Middle frontal gyrus (tissue), 1 donor: Measurements from ENCODE around the gene PACSIN2.
"Not testable (repeated sequence)": the region's sequence is repeated elsewhere in the genome, so short reads cannot be mapped to it uniquely, and the experiment has no call there.

Source experiments
- DNase-seq: peaks from one replicate; pipeline ENCODE4 v3.0.0-alpha.2; 2015; ENCODE audit warnings: low spot score; ENCODE audit errors: extremely low spot score

The PACSIN2 gene, protein sequence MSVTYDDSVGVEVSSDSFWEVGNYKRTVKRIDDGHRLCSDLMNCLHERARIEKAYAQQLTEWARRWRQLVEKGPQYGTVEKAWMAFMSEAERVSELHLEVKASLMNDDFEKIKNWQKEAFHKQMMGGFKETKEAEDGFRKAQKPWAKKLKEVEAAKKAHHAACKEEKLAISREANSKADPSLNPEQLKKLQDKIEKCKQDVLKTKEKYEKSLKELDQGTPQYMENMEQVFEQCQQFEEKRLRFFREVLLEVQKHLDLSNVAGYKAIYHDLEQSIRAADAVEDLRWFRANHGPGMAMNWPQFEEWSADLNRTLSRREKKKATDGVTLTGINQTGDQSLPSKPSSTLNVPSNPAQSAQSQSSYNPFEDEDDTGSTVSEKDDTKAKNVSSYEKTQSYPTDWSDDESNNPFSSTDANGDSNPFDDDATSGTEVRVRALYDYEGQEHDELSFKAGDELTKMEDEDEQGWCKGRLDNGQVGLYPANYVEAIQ

DNA sequence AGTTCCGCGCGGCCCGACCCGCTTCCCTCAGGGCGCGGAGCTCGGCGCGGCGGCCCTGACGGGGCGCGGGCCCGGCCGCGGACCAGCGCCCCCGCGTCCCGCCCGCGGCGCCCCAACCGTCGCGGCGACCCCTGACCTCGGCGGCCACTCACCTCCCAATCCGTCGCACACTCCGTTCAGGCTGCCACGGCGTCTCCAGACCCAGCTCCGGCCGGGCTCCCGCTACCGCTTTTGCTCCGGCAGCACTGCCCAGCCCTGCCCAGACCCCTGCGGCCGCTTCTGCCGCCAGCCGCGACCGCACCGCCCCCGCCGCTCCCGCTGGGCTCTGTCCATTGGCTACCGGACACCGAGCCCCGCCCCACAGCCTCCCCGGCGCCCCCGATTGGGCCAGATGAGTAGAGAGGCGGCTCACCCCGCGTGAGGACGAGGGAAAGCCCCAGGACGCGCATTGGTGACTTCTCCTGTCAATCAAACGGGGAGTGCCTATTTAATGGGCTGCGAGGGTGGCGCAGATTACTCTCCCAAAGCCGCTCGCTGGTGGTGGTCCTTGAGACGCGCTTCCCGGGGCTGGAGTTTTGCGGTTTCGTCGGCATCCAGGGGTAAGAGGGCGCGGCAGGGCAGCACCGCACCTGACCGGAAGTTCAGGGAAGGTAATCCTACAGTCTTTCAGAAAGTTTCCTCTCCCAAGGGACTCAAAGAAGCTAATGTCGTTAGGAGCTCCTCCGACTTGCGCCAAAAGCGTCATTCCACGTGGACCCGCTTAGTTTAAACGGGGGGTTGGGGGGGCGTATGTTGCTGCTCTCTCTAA lies at the start of gene PACSIN2:
Gene PACSIN2, minus strand, starts transcription at position 281 of the 808 bp plus-strand sequence. CDS start 103,069 bp downstream, outside the sequence.
- DNase-seq, result peak; percentile 93

DNA sequence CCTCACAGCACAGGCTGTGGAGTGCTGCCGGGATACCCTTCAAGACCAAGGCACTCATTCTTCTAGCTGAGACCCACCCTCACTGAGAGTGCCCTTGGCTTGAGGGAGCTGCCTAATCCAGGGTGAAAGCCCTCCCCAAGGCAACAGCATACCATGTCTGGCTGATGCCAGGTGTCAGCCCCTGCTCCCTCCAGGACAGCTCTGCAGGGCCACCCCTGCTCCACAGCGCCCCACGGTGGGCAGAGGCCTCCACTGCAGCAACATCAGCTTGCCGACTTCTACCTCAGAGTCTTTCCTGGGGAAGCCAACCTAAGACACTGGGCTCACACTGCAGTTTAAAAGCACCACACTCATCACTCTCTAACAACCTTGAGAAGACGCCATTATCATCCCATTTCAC lies 45.2 kb upstream of the PACSIN2 start:
- DNase-seq, result no peak

DNA sequence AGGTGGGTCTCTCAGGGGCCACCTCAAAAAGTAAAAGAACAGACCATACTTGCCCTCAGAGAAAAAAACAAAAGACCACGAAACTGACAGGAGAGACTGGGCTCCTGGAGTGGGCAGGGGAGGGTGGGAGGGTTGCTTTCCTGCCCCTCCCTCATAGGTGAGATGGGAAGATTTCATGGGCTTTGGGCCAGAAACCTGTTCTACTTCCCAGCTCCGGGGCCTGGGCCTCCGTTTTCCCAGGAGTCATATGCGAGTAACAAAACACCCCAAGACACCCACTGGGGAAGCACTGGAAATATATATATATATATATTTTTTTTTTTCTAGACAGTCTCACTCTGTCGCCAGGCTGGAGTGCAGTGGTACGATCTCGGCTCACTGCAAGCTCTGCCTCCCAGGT lies 42.7 kb upstream of the PACSIN2 start:
- no peak for DNase-seq

DNA sequence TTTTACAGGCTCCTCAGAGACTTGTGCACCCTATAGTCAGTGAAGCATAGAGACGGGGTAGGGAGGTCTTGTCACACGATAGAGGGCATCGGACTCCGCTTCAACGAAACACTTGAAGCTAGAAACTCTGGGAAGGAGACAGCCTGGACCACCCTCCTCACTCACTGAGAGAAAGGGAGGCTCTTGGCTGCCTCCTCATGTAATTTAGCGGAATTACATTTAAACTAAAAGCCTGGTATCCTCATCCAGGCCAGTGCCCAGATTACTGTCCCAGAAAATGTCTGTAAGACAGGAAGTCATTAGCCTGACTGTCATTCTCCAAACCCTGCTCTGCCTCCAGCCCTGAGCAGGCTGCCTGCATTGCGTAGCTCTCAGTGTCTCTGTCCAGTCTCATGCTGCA lies 38.2 kb upstream of the PACSIN2 start:
- no peak for DNase-seq

DNA sequence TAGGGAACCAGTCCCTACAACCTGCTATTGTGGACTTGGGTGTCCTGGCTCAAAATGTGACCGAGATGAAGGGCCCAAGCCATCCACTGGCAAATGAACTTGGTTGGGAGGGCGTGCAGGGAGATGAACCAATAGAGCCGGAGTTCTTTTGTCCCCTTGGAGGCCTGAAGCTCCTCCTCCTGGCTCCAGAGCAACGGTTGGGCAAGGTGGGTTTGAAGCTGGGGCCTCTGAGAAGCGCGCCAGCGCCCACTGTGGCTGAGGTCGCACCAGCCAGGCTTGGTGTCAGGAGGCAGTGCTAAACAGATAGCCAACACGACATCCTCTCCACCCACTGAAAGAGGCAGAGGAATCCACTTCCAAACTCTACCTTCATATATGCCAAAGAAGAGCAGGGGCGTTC lies 36.0 kb upstream of the PACSIN2 start:
- no peak for DNase-seq

DNA sequence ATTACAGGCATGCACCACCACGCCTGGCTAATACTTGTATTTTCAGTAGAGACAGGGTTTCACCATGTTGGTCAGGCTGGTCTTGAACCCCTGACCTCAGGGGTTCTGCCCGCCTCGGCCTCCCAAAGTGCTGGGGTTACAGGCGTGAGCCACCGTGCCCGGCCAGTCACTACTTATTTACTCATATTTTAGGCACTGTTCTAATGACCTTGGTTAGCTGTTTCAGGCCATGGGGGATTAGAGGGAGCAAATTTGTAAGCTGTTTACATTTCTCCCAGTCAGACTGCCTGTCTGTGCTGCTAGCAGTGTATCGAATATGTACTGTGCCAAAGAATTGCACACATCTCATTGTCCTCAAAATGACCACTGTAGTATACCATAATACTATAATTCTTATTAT lies 32.7 kb upstream of the PACSIN2 start:
- no peak for DNase-seq

DNA sequence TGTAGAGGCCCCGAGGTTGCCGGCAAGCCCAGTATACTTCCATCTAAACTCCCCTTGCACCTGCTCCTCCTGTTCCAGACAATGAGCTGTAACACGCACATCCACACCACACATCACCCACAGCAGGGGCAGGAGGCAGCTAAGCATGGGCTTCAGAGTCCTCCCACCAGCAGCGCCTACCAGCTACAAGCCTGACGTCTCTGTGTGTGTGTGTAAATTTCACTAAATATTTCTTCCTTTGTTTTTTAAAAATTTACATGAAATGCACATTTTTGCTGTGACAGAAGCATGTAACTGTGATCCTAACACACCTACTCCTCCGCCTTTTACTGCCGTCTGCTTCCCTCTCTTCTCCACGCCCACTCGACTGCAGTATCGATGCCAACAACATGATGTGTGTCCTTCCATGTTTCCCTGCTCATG lies 29.4 kb upstream of the PACSIN2 start:
- no peak for DNase-seq

DNA sequence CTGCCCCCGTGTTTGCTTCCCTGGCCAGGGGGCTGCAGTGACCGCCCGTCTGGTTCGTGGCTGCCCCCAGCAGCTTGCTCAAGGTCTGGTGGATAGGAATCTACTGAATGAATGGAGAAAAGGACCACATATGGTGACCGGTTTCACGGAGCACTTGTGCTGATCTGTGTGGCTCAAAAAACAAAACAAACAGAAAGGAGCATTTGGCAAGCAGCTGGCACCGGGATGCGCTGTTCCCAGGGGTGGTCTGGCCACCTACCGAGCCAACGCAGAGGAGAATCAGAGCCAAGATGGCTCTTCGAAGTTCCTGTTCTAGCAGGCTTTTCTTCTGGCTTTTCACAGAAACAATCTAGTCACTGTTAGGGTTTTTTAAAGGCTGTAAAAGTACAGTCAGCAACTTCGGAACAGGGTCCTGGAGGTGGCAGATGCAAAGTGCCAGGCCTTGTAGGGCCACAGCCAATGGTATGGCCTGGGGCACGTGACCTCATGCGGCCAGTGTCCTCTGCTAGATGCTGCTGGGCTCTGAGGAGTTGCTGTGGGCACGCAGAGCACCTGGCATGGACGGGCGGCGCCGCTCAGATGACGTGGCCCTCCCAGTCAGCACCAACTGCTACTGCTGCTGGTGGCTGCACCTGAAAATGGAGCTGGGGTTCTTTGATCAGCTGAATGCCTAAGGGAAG lies 27.3 kb upstream of the PACSIN2 start:
- DNase-seq, result no peak

DNA sequence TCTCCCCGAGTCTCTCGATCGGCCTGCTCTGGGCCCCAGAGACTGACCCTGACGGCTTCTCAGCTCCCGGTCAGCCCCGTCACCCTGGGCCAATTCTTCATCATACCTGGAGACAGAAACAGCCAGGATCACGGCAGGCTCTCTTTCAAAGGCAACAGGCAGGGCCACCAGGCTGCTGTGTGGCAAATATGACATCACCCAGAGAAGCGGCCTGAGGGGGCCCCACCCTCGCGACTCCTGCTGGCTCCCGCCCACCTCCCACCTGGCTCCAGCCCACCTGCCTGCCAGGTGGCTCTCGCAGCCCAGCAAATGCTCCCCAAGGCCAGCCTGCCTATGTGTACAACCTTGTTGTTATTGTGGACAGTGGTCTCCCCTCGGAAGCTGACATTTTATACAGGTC lies 24.9 kb upstream of the PACSIN2 start:
- no peak for DNase-seq

DNA sequence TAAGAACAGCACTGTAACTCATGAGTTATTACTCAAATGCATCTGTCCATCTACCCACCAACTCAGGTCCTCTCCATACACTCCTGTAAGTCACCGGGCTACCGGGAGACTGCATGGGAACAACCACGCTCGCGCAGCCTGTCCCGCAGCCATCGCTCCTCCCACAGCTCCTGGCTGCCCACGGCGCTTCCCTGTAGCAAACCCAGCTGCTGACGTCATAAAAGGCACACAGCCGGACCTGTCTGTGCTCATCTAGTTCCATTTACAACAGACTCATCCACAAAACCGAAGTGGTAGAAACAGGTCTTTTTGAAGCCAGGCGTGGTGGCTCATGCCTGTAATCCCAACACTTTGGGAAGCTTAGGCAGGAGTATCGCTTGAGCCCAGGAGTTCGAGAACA lies 23.4 kb upstream of the PACSIN2 start:
- DNase-seq, result no peak

DNA sequence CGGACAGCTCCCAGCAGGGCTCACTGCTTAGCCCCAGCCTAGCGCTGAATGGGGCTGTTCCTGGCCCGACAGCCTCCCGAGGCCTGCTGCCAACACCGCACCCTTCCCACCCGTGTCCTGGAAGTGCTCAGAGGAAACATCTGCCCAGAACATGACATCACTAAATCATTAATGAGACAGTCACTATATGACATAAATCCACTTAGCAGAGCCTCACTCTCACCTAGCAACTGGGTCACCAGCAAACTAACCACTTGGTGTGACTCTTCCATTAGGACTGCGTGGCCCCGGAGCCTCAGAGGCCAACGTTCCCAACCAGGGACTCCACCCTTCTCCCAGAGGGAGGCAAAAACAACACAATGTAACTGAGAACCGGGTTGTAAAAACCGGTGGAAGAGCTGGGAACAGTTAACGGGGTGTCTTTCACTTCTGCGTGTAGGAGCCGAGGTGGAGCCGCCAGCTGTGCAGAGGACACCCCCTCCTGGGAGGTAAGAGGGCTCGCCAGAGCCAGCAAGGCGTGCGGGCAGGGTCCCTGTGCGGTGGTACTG lies 21.4 kb upstream of the PACSIN2 start:
- no peak for DNase-seq

DNA sequence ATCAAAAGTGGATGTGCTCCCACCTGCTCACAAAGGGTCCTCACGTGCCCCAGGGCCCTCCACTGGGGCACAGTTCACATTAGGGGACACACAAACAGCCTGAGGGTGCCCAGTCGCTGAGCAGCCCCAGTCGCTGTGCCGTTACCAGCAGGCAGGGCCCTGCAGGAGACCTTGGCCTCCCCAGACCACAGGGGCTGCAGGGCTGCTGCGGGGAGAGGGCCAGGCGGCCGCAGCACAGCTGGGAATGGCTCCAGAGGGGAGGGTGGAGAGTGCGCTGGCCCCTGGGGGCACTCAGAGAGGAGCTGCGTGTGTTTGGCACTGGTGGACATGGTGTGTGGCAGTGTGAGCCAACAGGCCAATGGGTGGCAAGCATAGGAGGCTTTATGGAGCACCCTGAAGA lies 20.3 kb upstream of the PACSIN2 start:
- DNase-seq, result no peak

DNA sequence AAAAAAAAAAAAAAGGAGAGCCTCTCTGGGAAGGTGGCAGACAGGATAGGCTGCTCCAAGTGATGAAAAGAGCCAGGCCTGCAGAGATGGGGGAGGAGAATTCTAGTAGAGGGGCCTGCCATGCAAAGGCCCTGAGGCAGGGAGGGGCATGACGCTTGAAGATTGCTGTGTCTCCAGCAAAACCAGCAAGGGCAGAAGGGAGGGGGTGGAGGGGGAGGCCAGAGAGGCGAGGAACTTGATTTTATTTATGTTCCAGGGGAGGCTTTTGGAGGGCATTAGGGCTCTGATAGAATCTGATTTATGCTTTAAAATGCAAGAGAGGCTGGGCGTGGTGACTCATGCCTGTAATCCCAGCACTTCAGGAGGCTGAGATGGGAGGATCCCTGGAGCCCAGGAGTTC lies 16.7 kb upstream of the PACSIN2 start:
- no peak for DNase-seq

DNA sequence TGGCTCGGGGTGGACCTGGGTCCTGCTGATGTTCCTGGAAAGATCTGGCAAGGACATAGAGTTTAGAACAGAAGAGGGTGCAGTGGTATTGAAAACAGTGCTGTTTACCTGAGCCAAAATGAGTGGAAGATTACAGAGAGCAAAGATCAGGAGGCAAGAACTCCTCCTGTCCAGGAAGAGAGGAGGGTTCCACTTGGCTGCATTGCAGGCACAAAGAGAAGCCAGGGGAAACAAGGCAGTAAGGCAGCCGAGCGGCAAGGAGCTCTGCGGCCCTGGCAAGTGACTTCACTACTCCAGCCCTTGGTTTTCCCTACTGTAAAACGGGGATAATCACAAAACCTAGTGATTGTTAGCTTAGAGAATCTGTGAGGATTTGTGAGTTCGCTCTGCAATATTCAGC lies 3.7 kb upstream of the PACSIN2 start:
- DNase-seq, result no peak

DNA sequence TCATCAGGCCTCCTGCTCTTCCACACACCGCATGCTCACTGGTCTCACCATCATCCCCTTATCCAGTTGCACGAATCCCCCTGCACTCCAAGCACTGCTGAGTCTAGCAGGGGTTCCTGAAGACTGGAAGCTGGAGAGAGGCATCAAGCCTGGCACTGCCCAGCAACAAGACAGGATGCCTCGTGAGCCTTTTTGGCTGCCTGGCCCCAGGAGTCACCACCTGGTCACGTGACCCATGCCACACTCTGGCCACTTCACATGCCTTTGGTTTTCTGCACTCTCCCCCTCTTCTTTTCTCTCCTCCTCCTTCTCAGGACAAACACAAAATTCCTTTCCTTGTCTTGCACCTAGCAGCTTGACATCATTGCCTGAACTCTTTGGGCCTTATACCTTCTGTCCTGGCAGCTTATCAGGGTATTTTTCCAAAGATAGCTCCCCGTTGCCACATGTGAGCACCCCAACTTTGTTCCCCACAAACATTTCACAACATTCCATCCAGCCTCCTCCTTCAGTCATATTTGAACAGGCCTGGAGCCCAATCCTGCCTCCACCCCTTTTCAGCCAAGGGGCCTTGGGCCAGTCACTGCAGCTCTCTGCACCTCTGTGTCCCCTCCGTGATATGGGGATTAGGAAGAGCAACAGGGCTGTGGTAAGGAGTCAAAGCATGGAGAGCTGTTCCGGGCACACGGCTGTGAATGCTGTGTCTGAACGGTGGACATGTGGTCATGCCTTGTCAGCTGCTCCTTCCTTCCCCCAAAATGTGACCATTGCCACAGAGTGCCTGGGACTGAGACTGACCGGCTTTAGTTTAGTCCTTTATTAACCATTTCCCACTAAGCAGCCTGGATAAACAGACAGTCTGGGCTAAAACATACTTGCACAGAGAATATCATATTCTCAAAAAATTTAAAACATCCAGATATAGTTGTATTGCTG lies 2.8 kb upstream of the PACSIN2 start:
- DNase-seq, result no peak

DNA sequence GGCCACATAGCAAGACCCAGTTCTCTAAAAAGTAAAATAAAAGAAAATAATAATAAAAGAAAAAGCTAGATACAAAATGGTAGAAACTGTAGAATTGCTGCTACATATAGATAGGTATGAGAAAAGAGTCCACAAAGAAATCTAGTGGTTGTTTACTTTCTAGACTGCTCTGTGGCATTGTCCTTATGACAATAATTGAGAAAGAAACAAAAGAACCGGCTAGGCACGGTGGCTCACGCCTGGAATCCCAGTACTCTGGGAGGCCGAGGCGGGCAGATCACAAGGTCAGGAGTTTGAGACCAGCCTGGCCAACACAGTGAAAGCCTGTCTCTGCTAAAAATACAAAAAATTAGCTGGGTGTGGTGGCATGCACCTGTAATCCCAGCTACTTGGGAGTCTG lies 1.2 kb upstream of the PACSIN2 start:
- DNase-seq, result not testable (repeated sequence)

DNA sequence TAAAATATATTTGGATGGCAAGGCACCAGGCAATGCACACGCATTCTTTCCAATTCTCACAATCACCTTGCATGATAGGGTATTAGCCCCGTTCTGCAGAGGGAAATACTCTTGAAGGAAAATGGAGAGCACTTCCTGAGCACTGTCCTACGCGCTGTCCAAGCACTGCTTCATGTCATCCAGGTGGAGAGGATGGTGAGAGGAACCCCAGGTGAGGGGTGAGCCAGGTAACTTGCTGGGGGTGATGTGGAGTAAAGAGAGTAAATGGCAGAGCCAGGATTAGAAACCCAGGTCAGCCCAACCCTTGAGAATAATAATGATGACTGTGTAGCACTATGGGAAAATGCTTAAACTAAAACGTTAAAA lies 711 bp upstream of the PACSIN2 start:
- DNase-seq, result no peak

DNA sequence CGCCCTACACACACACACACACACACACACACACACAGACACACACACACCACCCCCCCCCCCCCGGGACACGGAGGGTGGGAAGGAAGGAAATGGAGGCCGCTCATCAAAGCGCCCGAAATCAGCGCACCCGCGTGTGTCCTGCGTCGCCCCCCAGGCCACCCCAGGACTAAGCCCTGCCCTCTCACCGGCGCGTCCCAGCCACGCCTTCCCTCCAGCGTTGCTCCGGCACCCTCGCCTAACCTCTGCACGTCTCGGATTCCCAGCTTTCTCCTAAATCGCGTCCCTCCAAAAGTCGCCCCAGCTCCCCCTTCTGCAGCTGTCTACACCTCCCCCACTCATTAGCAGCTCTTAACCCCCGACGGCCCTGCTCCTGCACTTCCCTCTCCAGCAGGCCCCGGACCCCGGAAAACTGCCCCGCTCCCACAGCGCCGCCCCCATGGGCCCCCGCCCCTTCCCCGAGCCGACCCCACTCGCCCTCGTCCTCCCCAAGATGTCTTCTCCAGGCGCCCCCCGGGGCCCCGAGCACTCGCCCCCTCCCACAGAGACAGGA lies 557 bp downstream of the PACSIN2 start:
- DNase-seq, result no peak

DNA sequence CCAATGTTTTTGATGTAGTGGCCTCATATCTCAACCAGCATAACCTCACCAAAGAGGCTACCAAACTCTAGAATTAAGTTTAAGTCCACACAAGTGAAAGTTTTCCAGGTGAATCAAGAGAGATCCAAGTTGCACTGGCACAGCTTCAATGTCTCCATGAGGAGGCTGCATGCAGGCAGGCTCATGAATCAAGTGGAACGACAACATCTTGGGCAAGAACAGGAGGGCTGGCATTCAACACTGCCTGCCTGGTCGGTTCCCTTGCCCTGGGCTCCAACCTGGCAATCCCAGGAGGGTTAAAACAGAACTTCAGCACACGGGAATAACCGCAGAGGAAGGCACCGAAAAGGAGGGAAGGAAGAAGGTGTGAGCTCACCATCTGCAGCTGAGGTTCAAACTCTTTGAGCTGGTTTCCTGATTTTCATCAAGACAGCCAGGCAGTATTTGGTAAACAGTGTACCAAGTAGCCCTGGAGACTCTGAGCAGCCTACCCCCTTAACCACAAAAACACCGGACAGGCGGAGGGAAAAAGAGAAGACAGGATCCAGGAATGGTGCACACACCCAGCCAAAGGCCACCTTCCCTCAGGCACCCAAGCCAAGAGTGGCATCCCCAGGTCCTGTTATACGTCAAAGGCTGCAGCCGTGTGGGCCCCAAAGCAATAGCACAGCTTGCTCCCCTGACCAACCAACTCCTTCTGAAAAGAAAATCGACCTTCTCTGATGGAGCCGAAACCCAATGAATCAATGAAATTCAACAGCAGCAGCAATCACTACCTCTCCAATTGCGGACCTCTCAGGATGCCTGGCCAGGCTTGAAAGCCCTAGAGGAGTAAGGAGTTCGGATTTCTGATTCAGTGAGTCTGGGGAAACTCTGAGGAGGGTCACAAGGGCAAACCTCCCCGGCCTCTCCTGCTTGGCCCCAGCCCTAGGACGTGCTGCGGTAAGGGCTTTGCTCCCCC lies 1.3 kb downstream of the PACSIN2 start:
- no peak for DNase-seq
